C4-2B (cell line): Measurements from ENCODE around the gene HPX.

Experiments used
- CTCF ChIP-seq: fragments of 450-650 bp; conservative IDR thresholded peaks from 2 replicates; pipeline ENCODE4 v1.5.1; 2017; ENCODE audit warnings: mild to moderate bottlenecking
- ZFX ChIP-seq: fragments of 450-650 bp; IDR thresholded peaks from 2 replicates; pipeline ENCODE4 v1.6.1; 2017

- TF ChIP-seq CTCF (no peak), ZFX (peak; percentile 57)
Observed at GRCh38 chr11:6389905-6390717, 50.7 kb downstream of the HPX start, which contains the start of gene SMPD1.
